Activated CD4-positive, alpha-beta T cell treated with anti-CD3 and anti-CD28 coated beads for 36 hours (primary cell): ENCODE data around the gene DCTD. TPM values are rescaled to one million over a fixed set of nuclear protein-coding genes. Genes with fewer than 3 reads are reported as not detected.
A peak's percentile ranks its signal among the peaks of the same experiment; 100 is the strongest.

ENCODE experiments used
- ATAC-seq: fragments of 200-7000 bp; cut with Tn5 transposase; one replicate; pipeline ENCODE4 v1.10.0; 2021; ENCODE audit warnings: mild to moderate bottlenecking, moderate library complexity
- CTCF ChIA-PET: fragments of 350-600 bp; sonication (Branson Sonifier 250); formaldehyde crosslinking; loops from one replicate; lab custom pipeline; 2021; ENCODE audit warnings: antibody characterized with exemption; lab: Charles Lee
- POLR2A ChIA-PET: fragments of 350-600 bp; sonication (Branson Sonifier 250); formaldehyde crosslinking; loops from one replicate; lab custom pipeline; 2021; ENCODE audit warnings: antibody characterized with exemption, inconsistent platforms; lab: Charles Lee
- DNase-seq: peaks from one replicate; pipeline ENCODE4 v3.0.0-alpha.2; 2020
- H3K27ac Mint-ChIP-seq: one replicate; pipeline ENCODE4 v1.8.0; 2021; ENCODE audit warnings: mixed read lengths
- H3K27me3 Mint-ChIP-seq: one replicate; pipeline ENCODE4 v1.8.0; 2021; ENCODE audit warnings: mixed read lengths
- H3K36me3 Mint-ChIP-seq: one replicate; pipeline ENCODE4 v1.8.0; 2021; ENCODE audit warnings: low read depth, mixed read lengths
- H3K4me1 Mint-ChIP-seq: one replicate; pipeline ENCODE4 v1.8.0; 2021; ENCODE audit warnings: mixed read lengths
- H3K4me3 Mint-ChIP-seq: one replicate; pipeline ENCODE4 v1.8.0; 2021; ENCODE audit warnings: mild to moderate bottlenecking, moderate library complexity, mixed read lengths
- H3K9me3 Mint-ChIP-seq: one replicate; pipeline ENCODE4 v1.8.0; 2021; ENCODE audit warnings: low read depth, mixed read lengths
- intact Hi-C, 2 experiments: fragments of 100-400 bp; cut with DNase I in 1 of 2; cut with micrococcal nuclease in 1 of 2; formaldehyde crosslinking; loops; one replicate each; pipeline versions ENCODE4 v1.14.2 to v1.15.1; 2022 to 2024; cut with DNase I, micrococcal nuclease
- total RNA-seq, 2 experiments: library from RNA; stranded (reverse); gene quantifications; one replicate each; pipeline ENCODE4 v1.2.3, GENCODE V29; 2021

Gene DCTD
- total RNA-seq, 2 experiments from 2014 or later = 119 to 128 TPM

DNA sequence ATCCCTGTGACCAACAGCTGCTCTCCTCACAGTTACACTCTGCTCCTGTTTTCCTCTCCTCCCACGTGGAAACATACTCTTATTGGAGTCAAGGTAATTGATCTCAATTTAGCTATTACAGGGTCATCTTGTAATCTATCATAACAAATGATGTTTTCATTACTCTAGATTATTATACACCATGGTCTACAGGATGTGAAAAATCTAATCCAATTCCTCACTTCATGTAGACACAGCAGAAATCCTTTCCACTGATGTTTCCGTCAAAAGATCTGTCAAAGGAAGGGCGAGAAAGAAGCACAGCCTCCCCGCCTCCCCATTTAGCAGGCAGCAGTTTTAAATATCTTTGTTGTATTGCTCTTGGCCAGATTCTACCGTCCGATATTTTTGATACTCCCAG, 13.7 kb upstream of the DCTD start:
- Mint-ChIP-seq H3K27ac (no peak overlapping the region), H3K27me3 (peaks cover 6% of the 10 kb centered on the region), H3K9me3 (no peaks in the 10 kb centered on the region), H3K36me3 (no peaks in the 10 kb centered on the region), H3K4me3 (no peak overlapping the region), H3K4me1 (no peaks in the 10 kb centered on the region)
- ChIA-PET POLR2A (no interaction called here), CTCF (interaction anchor here (1.4 to 1.5 kb wide), 2 partner anchors 329 to 331 kb away, joined by 4 to 5 read pairs; no protein-coding TSS in a partner anchor)
- DNase-seq (no peak), ATAC-seq (no peak)
- intact Hi-C loops = no loop called here

- H3K27me3 Mint-ChIP-seq = peaks cover 6% of the 10 kb centered on the region
- ATAC-seq = no peak
- H3K9me3 Mint-ChIP-seq = no peaks in the 10 kb centered on the region
- intact Hi-C loops = loop anchor here in 1 of 2 experiments (10.0 kb wide), 2 partner anchors 444 to 1784 kb away; no protein-coding TSS in a partner anchor
- H3K4me3 Mint-ChIP-seq = no peak overlapping the region
- DNase-seq = no peak
- H3K36me3 Mint-ChIP-seq = no peaks in the 10 kb centered on the region
- H3K27ac Mint-ChIP-seq = no peak overlapping the region
- H3K4me1 Mint-ChIP-seq = no peaks in the 10 kb centered on the region
- POLR2A ChIA-PET = no interaction called here
- CTCF ChIA-PET = interaction anchor here (0.7 to 1.3 kb wide), 2 partner anchors 8 to 474 kb away, joined by 3 read pairs; no protein-coding TSS in a partner anchor
These were observed 12.1 kb upstream of the DCTD start for GRCh38 chr4:182929296-182929695.

GRCh38 chr4:182928061-182928460, 10.9 kb upstream of the DCTD start:
- H3K9me3 Mint-ChIP-seq = no peaks in the 10 kb centered on the region
- H3K4me1 Mint-ChIP-seq = no peaks in the 10 kb centered on the region
- no peaks in the 10 kb centered on the region for H3K36me3 Mint-ChIP-seq
- POLR2A ChIA-PET = no interaction called here
- no peak for ATAC-seq
- H3K27me3 Mint-ChIP-seq = peaks cover 2% of the 10 kb centered on the region
- DNase-seq = peak; percentile 29
- intact Hi-C loops = loop anchor here in 1 of 2 experiments (10.0 kb wide), 2 partner anchors 443 to 1783 kb away; no protein-coding TSS in a partner anchor
- CTCF ChIA-PET = no interaction called here
- no peak overlapping the region for H3K27ac Mint-ChIP-seq
- H3K4me3 Mint-ChIP-seq = no peak overlapping the region

DNA sequence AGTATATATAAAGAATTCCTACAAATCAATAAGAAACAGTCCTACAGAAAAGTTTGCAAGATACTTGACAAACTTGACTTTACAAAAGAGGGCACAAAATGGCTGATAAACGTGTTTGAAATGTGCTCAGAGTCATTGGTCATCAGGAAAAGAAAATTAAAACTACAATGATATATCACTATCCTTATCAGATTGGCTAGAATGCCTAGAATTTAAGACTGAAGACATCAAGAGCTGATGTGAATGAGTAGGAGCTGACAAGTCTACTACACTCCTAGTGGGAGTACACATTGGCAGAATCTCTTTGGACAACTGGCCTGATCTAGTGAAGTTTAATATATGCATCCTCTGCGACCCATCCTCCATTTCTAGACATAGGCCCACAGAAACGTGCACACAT, 10.3 kb upstream of the DCTD start:
- ChIA-PET CTCF (interaction anchor here (1.2 kb wide), 1 partner anchor 334 kb away, joined by 5 read pairs; no protein-coding TSS in a partner anchor), POLR2A (no interaction called here)
- ATAC-seq (no peak), DNase-seq (no peak)
- H3K36me3 Mint-ChIP-seq = no peaks in the 10 kb centered on the region
- H3K27ac Mint-ChIP-seq = no peak overlapping the region
- intact Hi-C loops = loop anchor here in 1 of 2 experiments (10.0 kb wide), 2 partner anchors 443 to 1783 kb away; no protein-coding TSS in a partner anchor
- H3K27me3 Mint-ChIP-seq = peaks cover 2% of the 10 kb centered on the region
- H3K4me1 Mint-ChIP-seq = no peaks in the 10 kb centered on the region
- H3K9me3 Mint-ChIP-seq = no peaks in the 10 kb centered on the region
- H3K4me3 Mint-ChIP-seq = no peak overlapping the region

GRCh38 chr4:182925855-182926254, 8.7 kb upstream of the DCTD start:
- Mint-ChIP-seq H3K27me3 (peaks cover 2% of the 10 kb centered on the region), H3K4me3 (no peak overlapping the region), H3K27ac (no peak overlapping the region), H3K9me3 (no peaks in the 10 kb centered on the region), H3K36me3 (no peaks in the 10 kb centered on the region), H3K4me1 (no peaks in the 10 kb centered on the region)
- ChIA-PET POLR2A (no interaction called here), CTCF (interaction anchor here (0.8 to 1.9 kb wide), 9 partner anchors 9 to 451 kb away, joined by 3 to 7 read pairs (median 4); no protein-coding TSS in a partner anchor)
- DNase-seq (no peak), ATAC-seq (no peak)
- intact Hi-C loops = loop anchor here (2.0 to 10.0 kb wide), 3 partner anchors 441 to 1781 kb away; no protein-coding TSS in a partner anchor

- peak; percentile 77 for DNase-seq
- no peaks in the 10 kb centered on the region for H3K9me3 Mint-ChIP-seq
- ATAC-seq = peak; percentile 98
- H3K27me3 Mint-ChIP-seq = peaks cover 2% of the 10 kb centered on the region
- intact Hi-C loops = loop anchor here (2.0 to 10.0 kb wide), 3 partner anchors 441 to 1781 kb away; no protein-coding TSS in a partner anchor
- H3K4me3 Mint-ChIP-seq = no peak overlapping the region
- POLR2A ChIA-PET = interaction anchor here (0.8 kb wide), 1 partner anchor 10 kb away, joined by 6 read pairs; no protein-coding TSS in a partner anchor
- CTCF ChIA-PET = interaction anchor here (0.8 to 1.9 kb wide), 10 partner anchors 9 to 1222 kb away, joined by 3 to 7 read pairs (median 4); no protein-coding TSS in a partner anchor
- H3K4me1 Mint-ChIP-seq = no peaks in the 10 kb centered on the region
- H3K36me3 Mint-ChIP-seq = no peaks in the 10 kb centered on the region
- H3K27ac Mint-ChIP-seq = no peak overlapping the region
These were observed 8.1 kb upstream of the DCTD start for GRCh38 chr4:182925298-182925757.

DNA sequence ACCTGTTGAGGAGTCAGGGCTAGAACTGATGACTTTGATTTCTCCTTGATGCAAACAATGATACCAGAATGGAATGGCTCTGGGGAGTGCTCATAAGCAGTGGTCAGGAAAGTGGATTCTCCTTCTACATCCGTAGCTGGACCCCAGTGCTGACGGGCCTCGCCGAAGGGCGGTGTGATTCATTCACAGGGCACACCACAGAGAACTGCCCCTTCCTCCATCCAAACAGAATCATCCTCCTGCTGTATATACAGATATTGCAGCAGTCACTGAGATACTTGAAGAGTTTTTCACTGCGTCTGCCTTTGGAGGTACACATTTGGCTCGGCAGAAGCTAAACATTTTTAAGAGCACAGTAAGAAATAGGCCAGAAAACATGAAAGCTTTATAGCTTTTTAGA, 7.3 kb upstream of the DCTD start:
- DNase-seq (no peak), ATAC-seq (no peak)
- POLR2A ChIA-PET = no interaction called here
- intact Hi-C loops = loop anchor here (2.0 to 10.0 kb wide), 3 partner anchors 440 to 1780 kb away; no protein-coding TSS in a partner anchor
- Mint-ChIP-seq H3K27ac (no peak overlapping the region), H3K4me3 (no peak overlapping the region), H3K9me3 (no peaks in the 10 kb centered on the region), H3K36me3 (no peaks in the 10 kb centered on the region), H3K27me3 (peaks cover 2% of the 10 kb centered on the region), H3K4me1 (peaks cover 4% of the 10 kb centered on the region)
- CTCF ChIA-PET = interaction anchor here (0.7 to 1.9 kb wide), 7 partner anchors 8 to 449 kb away, joined by 3 to 7 read pairs (median 5); no protein-coding TSS in a partner anchor

DNA sequence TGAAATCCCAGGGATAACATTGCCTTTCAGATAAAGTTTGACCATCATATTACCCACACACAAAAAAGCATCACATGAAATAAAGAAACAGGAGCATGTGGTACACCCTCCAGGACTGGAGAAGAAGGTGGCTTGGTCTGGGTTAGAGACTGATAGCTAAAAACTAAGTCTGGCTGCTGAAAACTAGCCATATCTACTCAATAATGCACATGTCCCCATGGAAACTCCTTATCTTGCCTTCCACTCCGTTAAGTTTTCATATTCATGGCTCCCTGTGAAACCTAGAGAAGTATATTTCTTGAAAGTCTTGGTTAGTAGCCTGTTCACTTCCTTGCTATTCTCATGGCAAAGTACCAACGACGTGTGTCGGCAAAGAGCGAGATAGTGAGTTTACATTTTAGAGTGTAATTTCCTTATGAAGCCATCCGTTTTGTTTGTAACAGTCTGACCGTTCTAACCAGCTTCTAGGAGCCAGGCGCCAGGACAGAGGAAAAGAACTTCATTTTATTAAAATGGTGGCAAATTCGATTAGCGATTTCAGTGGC, 6.7 kb upstream of the DCTD start:
- intact Hi-C loops = loop anchor here (2.0 to 10.0 kb wide), 3 partner anchors 439 to 1779 kb away; no protein-coding TSS in a partner anchor
- peaks cover 11% of the 10 kb centered on the region for H3K4me1 Mint-ChIP-seq
- ChIA-PET CTCF (interaction anchor here (0.9 to 1.8 kb wide), 4 partner anchors 9 to 338 kb away, joined by 3 to 7 read pairs (median 5); no protein-coding TSS in a partner anchor), POLR2A (no interaction called here)
- no peak for ATAC-seq
- H3K27me3 Mint-ChIP-seq = peaks cover 2% of the 10 kb centered on the region
- H3K27ac Mint-ChIP-seq = no peak overlapping the region
- no peak for DNase-seq
- no peaks in the 10 kb centered on the region for H3K9me3 Mint-ChIP-seq
- no peak overlapping the region for H3K4me3 Mint-ChIP-seq
- peaks cover under 1% of the 10 kb centered on the region for H3K36me3 Mint-ChIP-seq

- H3K27ac Mint-ChIP-seq = no peak overlapping the region
- H3K9me3 Mint-ChIP-seq = no peaks in the 10 kb centered on the region
- CTCF ChIA-PET = interaction anchor here (0.9 to 1.3 kb wide), 2 partner anchors 9 to 15 kb away, joined by 3 to 6 read pairs; no protein-coding TSS in a partner anchor
- DNase-seq = no peak
- H3K36me3 Mint-ChIP-seq = peaks cover 3% of the 10 kb centered on the region
- no peak for ATAC-seq
- H3K27me3 Mint-ChIP-seq = peaks cover 2% of the 10 kb centered on the region
- H3K4me3 Mint-ChIP-seq = no peak overlapping the region
- H3K4me1 Mint-ChIP-seq = peaks cover 16% of the 10 kb centered on the region
- POLR2A ChIA-PET = no interaction called here
- intact Hi-C loops = loop anchor here in 1 of 2 experiments (10.0 kb wide), 2 partner anchors 439 to 1779 kb away; no protein-coding TSS in a partner anchor
These were observed 6.2 kb upstream of the DCTD start for GRCh38 chr4:182923366-182923765.

DNA sequence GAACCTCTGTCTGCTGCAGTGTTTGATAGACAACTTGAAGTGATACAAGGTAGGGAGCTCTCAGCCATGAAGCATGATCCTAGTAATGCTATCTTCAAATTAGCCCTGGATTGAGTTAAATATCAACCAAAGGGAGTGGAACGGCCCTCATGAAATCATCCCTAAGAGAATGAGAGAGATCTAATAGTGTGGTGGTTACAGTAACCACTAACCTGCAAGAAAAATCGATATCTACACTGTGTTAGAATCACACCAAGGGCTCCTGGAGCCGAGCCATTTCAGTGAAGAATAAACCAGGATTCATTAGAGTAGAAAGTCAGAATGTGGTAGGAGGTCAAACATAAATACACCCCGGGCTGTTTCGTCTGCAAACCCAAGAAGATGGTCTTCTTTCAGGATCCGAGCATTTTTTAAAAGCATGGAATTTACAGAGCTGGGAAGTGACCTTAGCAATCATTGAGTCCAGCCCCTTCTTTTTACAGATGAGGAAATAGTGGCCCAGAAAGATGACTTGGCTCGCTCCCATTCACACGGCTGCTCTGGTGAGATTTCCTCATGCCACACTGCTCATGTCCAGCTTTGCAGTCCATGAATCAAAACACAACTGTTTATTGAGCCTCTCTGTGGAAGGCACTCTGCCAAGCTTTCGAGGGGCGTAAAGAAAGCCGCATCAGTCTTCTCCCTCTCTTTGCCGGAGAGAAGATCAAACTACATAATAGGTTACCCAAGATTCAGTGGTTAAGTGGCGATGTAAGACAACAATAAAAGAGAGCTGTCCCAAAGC, 5.5 kb upstream of the DCTD start:
- Mint-ChIP-seq H3K9me3 (no peaks in the 10 kb centered on the region), H3K4me1 (peaks cover 21% of the 10 kb centered on the region), H3K36me3 (peaks cover 3% of the 10 kb centered on the region), H3K27ac (no peak overlapping the region), H3K27me3 (peaks cover 2% of the 10 kb centered on the region), H3K4me3 (no peak overlapping the region)
- POLR2A ChIA-PET = no interaction called here
- CTCF ChIA-PET = interaction anchor here (0.9 to 1.6 kb wide), 3 partner anchors 7 to 15 kb away, joined by 3 to 6 read pairs (median 3); no protein-coding TSS in a partner anchor
- intact Hi-C loops = loop anchor here in 1 of 2 experiments (10.0 kb wide), 2 partner anchors 438 to 1778 kb away; no protein-coding TSS in a partner anchor
- DNase-seq (no peak), ATAC-seq (no peak)

GRCh38 chr4:182921608-182922007, 4.4 kb upstream of the DCTD start:
- no peak overlapping the region for H3K4me3 Mint-ChIP-seq
- peaks cover 2% of the 10 kb centered on the region for H3K27me3 Mint-ChIP-seq
- ATAC-seq (no peak), DNase-seq (no peak)
- CTCF ChIA-PET = interaction anchor here (0.7 to 1.6 kb wide), 2 partner anchors 8 to 344 kb away, joined by 3 read pairs; no protein-coding TSS in a partner anchor
- peaks cover 3% of the 10 kb centered on the region for H3K36me3 Mint-ChIP-seq
- POLR2A ChIA-PET = no interaction called here
- peaks cover 21% of the 10 kb centered on the region for H3K4me1 Mint-ChIP-seq
- H3K27ac Mint-ChIP-seq = no peak overlapping the region
- intact Hi-C loops = loop anchor here in 1 of 2 experiments (10.0 kb wide), 2 partner anchors 437 to 1777 kb away; no protein-coding TSS in a partner anchor
- no peaks in the 10 kb centered on the region for H3K9me3 Mint-ChIP-seq
